ENCODE data around the gene FAM227A.
"Not testable (repeated sequence)": the region's sequence is repeated elsewhere in the genome, so short reads cannot be mapped to it uniquely, and the experiment has no call there.

FAM227A gene

DNA sequence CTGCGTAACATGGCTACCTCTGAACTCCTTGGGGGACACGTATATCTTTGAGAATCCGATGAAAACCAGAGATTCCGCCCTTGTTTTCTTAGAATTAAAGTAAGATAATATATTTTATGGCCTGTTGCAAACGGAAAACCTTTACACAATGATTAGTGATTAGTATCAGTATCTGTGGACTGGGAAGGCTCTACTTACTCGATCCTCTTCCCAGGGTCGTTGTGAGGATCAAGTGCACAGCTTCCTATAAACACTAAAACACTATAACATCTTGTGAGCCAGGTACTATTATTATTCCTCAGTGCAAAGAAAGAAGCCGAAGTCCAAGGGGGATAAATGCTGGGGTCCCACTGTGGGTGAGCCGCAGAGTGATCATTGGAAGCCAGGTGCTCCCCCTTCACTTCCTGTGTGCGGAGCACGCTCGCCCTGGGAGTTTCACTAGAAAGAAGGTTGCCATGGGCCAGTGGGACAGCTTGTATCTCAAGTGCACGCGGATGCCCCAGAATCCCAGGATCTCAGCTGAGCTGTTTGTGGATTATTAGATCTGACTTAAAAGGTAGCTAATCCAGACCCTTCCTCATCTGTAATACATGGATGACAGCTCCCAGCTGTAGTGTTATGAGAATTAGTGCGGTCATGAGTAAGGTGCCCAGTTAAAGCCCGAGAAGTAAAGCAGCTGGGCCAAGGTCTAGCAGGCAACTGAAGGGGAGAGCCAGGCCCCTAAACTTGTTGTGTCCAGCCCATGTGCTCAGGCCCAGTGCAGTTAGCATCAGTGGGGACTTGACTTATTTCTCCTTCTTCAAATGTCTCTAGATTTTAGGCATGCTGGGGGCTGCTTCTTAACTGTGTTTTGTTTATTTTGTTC, 1.1 kb upstream of the FAM227A start:
- peak; percentile 66 to 68 for DNase-seq

DNA sequence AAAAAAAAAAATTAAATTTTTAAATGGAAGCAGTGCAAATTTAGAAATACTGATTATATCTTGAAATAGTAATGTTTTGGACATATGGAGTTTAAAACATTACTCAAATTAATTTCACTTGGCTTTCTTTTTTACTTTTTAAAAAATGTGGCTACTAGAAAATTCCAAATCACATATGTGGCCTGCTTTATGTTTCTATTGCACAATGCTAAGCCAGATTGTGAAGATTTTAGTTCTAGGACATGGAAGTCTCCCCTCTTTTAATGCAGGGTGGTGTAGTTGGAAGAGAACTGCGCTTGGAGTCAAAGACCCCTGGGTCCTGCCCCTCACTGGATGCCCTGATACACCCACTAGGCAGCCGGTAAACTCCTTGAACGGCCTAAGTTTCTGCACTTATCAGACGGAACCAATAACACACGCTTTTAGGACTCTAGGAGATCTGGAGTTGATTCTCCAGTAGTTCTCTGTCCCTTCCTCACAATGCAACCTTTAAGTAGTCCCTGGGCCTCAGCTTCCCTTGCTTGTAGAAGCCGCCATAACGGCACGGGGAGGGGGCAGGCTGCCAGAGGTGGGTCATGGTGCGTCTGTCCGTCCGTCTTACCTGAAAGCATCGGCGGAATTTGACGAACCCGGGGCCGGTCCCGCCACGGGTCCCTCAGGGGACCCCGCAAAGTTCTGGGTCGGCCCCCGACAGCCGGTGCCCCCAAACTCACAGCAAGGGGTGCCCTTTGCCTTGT, 505 bp downstream of the FAM227A start:
- no peak for DNase-seq

DNA sequence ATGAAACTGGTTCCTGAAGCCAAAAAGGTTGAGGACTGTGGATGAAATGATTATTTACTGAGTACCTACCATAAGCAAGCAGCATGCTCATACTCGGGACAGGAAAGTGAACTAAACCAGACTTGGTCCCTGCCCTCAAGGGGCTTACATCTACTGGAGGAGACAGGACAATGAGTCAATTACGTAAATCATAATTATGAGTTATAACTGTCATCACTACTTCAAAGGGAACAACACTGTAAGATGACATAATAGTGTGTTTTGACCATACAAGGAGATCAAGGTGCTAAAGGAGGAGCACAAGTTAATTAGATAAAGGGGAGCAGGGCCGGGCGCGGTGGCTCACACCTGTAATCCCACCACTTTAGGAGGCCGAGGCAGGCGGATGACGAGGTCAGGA, 2.5 kb downstream of the FAM227A start:
- no peak for DNase-seq

DNA sequence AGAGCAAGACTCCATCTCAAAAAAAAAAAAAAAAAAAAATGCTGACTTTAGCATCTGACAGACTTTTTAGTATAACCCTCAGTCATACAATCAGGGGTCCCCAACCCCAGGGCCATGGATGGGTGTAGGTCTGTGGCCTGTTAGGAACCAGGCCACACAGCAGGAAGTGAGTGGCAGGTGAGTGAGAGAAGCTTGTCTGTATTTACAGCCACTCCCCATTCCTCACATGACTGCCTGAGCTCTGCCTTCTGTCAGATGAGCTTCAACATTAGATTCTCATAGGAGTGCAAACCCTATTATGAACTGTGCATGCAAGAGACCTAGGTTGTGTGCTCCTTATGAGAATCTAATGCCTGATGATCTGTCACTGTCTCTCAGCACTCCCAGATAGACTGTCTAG, 3.3 kb downstream of the FAM227A start:
- DNase-seq: no peak

DNA sequence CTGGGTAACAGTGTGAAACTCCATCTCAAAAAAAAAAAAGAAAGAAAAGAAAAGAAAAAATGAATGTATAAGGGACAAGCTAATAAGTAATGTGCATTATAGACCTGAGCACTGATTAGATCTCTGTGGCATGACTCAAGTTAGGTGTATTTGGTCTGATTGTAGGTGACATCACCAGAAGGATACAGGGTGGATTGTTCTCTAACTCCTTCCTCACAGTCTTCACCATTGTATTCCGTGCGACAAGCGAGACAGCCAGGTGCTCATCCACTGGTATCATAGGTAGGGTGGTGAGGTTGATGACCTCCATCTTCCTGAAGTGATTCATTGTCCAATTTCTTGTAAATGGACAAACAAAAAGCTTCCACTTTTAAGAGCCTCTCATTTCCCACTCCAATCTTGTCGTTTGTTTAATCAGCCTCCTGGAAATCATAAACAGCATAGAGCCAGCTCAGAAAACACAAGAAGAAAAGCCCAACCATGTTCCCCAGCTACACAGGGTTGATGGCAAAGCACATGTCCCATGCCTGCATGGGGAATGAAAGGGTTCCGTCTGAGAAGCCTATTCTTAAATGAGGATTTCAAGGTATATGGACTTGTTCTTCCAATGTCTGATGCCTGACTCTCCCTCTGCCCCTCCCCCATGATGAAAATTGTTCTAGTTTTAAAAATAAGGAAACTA, 6.2 kb downstream of the FAM227A start:
- no peak for DNase-seq

DNA sequence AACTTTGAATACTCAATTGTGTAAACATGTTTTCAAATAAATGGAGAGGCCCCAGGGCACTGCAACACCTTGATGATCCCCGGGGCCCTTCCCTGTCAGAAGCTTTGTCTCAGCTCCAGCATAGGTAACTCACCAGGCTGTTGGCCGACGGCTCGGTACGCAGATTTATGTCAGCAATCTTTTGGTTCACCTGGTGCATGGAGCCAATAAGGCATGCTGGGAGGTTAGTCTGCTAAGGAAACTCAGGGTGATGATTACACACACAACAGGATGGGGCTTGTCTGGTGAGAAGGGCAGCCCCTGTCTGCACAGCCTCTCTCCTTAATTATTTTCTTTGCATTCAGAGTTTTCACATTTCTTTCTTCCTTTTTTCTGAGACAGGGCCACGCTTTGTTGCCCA, 10.8 kb downstream of the FAM227A start:
- DNase-seq: no peak

DNA sequence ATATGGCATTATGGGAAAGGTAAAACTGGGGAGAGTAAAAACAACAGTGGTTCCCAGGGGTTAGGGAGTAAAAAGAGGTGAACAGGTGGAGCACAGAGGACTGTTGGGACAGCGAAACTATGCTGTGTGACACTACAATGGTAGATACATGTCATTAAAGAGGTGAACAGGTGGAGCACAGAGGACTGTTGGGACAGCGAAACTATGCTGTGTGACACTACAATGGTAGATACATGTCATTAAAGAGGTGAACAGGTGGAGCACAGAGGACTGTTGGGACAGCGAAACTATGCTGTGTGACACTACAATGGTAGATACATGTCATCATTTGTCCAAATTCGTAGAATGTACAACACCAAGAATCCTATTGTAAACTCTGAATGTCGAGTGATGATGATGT, 11.9 kb downstream of the FAM227A start:
- not testable (repeated sequence) for DNase-seq

DNA sequence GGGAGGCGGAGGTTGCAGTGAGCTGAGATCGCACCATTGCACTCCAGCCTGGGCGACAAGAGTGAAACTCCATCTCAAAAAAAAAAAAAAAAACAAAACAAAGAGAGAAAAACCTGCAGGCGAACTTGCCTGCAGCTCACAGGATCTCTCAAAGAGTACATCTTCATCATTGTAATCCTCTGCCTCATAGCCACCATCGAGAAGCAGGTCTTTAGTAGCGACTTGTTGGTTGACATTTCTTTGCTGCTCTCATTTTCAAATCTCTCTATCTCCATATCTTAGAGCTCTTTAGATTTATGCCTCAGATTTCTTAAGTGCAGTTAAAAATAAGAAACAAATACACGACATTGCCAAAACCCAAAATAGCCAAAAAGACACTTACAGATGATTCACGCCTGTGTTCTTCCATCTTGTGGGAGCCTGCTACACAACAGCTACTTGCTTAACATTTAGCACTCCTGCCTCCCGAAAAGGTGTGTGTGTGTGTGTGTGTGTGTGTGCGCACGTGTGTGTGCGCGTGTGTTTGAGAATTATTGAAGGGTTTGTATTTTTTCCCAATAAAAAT, 14.6 kb downstream of the FAM227A start:
- DNase-seq: no peak

DNA sequence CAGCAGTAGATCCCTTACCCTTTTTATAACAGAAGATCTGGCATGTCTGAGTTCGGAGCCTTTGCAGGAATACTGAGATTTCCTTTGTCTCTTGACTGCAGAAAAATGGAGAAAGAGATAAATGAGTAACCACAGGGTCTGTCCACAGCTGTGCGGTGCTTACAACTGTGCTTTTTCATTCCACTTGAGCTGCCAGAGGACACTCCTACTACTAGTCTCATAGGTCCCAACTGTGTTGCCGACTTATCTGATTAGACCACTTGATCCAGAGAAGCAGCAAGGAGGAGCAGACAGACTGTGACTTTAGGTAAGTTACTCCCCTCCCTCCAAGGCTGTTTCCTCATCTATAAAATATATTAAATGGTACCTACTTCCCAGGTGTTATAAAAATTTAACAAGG, 17.5 kb downstream of the FAM227A start:
- DNase-seq: no peak

DNA sequence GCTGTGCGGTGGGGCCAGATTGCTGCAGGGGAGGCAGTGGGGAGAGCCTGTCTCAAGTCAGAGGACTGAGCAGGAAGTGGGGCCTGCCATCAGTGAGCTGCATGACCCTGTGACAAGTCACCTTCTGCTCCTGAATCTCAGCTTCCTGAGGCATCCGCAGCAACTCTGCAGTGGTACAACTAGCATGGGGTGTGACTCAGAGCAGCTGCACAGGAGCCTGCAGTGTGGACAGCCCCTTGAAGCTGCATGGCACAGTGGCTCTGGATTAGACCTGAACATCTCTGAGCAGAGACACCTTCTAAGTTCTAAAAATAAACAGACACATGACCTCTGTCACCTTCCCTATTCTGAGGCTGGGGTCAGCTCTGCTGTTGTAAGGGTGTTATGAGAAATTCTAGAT, 18.0 kb downstream of the FAM227A start:
- no peak for DNase-seq

DNA sequence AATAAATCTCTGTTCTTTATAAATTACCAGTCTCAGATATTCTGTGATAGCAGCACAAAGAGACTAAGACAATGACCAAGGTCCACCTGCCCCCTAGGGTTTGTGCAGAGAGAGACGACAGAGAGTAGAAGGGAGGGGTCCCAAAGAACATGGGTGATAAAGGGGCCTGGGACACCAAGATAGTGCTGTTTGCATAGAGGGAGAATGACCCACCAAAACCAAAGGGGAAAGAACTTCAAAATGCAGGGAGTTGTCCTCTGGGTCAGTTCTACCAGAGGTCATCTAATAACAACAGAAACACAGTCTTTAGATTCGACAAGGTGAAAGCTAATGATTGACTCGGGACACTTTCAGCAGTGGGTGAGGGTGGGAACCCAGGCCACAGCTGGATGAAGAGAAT, 23.7 kb downstream of the FAM227A start:
- DNase-seq: no peak

DNA sequence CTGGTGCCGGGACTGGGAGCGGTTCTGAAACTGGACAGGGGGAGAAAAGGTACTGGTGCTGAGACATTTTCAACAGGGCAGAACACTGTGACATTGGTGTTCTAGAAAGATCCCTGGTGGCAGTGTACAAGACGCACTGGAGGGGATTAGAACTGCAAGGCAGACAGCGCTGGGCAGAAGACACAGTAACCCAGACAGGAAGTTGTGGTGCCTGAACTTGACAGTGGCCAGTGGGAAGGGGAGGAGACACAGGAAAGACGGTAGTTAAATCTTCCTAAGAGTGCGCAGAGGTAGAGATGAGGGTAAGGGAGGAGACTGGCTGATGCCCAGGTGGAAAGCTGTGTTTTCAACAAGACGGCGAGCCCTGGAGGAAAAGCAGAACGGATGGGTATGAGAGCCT, 24.5 kb downstream of the FAM227A start:
- no peak for DNase-seq

DNA sequence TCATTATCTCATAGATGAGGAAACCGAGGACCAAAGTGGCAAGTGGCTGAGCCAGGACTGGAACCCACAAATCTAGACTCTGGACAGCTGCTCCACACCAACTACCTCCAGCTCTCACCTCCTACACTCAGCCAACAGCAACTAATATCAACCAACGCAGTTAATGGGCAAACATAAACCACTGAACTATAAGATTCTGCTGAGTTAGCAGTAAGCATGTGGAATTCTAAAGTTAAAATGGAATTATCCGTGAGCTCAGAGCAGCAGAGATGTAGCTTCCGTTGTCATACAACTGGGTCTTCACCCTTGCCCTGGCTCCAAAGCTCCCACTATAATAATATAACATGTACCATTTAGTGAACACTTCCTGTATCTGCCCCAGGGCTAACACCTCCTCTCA, 27.1 kb downstream of the FAM227A start:
- no peak for DNase-seq

DNA sequence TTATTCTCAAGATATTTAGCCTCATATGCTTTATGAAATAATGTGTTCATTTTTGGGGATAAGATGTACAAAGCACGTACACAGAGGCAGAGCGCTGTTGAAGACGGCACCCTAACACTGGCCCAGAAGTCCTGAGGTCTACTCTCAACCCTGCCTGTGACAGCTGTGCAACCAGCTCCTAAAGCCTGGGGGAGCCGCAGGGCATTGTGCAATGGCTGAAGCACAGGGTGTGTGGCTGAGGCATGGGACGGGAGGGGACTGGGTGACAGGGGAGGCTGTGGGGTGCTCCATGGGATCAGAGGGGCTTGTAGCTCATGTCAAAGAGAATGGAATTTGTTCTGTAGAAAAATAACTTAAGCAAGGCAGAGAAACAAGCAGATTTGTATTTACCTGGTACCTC, 27.7 kb downstream of the FAM227A start:
- DNase-seq: no peak

DNA sequence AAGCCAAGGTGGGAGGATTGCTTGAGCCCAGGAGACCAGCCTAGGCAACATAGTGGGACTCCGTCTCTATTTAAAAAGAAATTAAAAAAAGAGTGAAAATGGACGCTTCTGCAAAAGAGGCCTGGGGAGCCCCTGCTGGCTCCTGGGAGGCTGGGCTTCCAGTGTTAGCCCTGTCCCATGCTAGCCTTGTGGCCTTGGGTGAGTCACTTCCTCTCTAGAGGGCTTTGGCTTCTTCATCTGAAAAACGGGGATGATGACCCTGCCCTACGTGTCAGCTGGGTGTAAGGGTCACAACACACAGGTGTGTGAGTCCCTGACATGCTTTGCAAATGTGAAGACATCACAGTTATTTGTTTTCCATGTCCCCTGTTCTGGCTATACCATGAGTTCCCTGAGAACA, 32.8 kb downstream of the FAM227A start:
- no peak for DNase-seq

DNA sequence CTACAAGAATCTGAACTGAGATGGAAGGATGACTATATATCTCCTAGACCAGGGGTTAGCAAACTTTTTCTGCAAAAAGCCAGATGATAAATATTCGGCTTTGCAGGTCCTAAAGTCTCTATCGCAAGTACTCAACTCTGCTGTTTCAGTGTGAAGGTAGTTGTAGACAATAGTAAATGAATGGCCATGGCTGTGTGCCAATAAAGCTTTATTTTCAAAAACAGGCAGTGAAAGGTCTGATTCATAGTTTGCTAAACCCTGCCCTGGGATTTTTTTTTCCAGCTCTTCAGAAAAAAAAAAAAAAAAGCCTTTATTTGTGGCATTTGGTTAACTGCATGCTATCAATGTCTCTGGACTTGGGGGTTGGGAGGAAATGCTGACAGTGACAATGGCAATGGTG, 37.5 kb downstream of the FAM227A start:
- no peak for DNase-seq

DNA sequence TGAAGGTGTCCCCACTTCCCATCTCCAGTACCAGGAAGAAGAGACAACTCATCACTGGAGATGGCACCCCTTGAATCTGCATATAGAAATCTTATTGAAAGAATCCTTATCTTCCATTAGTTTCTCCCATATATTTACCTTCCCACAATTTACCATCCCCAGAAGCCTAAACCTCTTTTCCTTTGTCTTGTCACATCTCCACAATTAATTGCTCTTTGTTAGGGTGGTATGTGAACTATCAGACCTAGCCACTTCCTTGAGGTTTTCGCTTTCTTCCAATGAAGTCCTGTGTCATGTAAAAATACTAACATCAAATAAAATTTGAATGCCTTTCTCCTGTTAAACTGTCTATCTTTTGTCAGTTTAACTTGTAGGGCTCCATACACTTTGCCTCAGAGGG, 37.9 kb downstream of the FAM227A start:
- DNase-seq: no peak

DNA sequence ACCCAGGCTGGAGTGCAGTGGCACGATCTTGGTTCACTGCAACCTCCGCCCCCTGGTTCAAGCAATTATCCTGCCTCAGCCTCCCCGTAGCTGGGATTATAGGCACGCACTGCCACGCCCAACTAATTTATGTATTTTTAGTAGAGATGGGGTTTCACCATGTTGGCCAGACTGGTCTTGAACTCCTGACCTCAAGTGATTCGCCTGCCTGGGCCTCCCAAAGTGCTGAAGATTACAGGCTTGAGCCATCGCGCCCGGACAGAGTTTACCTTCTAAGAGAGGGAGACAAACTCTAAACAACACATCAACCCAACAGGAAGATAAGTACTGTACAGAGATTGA, 41.2 kb downstream of the FAM227A start:
- DNase-seq: not testable (repeated sequence)

DNA sequence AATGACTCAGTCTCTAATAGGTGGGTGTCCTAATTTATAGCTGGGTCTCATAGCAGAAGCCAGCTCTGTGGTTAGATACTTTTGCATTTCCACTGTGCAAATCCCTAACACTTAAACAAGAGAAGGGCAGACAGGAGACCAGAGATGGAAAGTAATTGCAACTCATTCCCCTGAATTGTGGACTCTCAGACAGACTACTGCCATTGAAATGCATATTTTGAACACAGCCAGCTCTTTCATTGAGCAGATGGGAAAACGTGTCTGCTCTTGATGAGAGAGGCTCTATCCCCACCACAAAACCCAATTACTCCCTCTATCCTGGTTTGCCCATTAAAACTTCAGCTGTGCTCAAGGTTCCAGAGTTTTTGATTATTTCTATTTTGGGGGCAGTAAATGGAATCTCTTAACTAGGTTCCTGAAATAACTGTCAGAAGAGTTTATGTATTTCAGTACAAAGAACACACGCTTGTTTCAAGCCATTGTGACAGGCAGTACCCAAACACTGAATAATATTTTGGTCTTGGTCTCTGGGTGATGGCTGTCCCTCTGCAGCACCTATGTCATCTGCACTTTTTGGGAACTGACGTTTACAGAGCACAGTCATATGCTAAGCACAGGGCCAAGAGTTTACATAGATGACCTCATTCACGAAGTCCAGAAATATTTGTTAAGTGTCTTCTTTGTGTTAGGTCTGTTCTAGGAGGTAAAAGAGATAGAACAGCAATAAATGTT, 41.7 kb downstream of the FAM227A start:
- no peak for DNase-seq

DNA sequence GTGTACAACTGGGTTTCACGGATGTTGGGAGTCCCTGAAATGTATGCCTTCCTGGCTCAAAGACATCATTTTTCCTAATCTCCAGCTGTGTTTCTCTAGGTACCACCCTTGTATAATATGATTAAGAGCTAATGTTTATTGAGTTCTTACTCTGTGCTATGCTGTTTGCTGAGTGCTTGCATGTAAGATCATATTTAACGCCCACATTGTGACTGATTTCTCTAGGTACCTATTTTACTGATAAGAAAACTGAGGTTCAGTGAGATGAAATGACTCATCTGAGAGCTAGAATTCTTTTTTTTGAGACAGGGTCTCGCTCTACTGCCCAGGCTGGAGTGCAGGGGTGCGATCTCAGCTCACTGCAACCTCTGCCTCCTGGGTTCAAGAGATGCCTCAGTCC, 42.6 kb downstream of the FAM227A start:
- no peak for DNase-seq

DNA sequence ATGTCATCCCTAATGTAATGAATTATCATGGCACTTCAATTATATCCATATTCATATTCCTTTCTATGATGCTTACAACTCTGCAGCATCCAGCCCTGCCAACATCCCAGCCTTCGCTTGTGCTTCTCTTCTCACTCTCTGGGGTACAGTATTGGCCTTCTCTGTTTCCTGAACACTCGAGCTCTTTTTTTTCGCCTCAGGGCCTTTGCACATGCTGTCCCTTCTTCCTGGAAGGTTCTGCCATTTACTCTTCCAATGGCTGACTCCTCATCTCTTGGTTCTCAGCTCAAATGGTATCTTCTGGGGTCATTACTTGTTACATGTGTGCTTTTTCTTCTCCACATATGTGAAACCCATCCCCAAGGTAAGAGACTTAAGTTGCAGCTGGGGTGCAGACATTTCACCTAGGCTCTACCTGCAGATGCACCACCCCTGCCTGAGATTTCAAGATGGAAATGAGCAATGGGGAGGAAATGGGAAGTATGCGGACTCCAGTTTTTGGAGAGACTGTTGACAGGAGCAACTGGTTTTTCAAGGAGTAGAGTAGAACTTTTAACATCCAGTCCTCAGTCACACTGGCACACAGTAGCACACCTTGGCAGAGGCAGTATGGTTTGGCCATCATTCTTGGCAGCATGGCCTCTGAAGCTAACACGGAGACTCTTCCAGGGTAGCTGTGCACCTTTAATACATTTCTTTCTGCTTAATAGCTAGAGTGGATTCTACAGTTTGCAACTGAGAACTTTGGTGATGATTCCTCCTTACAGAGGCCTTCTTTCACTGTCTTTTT, 43.8 kb downstream of the FAM227A start:
- DNase-seq: no peak

DNA sequence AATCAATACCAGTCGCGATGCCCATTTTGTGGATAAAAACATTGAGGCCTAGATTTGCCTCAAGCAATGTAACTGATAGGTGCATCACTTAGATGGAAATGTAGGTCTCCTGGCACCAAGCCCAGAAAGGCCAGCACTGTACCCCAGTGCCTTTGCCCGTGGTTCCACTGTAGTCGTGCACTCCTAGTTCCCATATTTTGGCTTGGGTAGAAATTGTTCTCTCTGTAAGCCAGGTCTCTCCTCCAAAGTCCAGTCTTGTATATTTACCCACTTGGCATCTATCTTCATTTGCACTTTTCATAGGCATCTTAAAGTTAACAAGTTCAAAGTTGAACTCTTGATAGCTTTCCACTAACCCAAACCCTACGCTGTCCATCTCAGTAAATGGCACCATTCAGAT, 44.6 kb downstream of the FAM227A start:
- DNase-seq: no peak

All from activated T-cell treated with anti-CD3 and anti-CD28 coated beads, Interleukin-2, amount 50 U/mL, for 48 hours (primary cell).